GM12801 (cell line): ENCODE results near the gene MX1.

Experiments
- CTCF ChIP-seq: IDR thresholded peaks from one replicate; pipeline ENCODE4 v1.5.1; 2011; ENCODE audit warnings: control low read depth; ENCODE audit not compliant: insufficient read length; ENCODE audit errors: extremely low read depth

MX1 gene

GRCh38 chr21:41425954-41426675 is at the start of gene MX1:
TSS of gene MX1 (plus strand) at chr21:41426239. CDS start at chr21:41432071, 5,832 bp downstream.
- TF ChIP-seq CTCF: no peak

GRCh38 chr21:41377715-41378114 is 48.3 kb upstream of the MX1 start:
- TF ChIP-seq CTCF: no peak

GRCh38 chr21:41378849-41379248 is 47.2 kb upstream of the MX1 start:
- TF ChIP-seq CTCF: no peak

GRCh38 chr21:41379901-41380300 is 46.1 kb upstream of the MX1 start:
- TF ChIP-seq CTCF: no peak

- no peak for TF ChIP-seq CTCF
Observed at GRCh38 chr21:41381731-41382130, 44.3 kb upstream of the MX1 start.

- no peak for TF ChIP-seq CTCF
Observed at GRCh38 chr21:41387042-41387819, 38.8 kb upstream of the MX1 start.

GRCh38 chr21:41387824-41388223 is 38.2 kb upstream of the MX1 start:
- TF ChIP-seq CTCF: no peak
